NCI-H2227 treated with DMSO at 0.1 percent for 48 hours (cell line): ENCODE results near the gene KCNJ15.

Experiments
- DNase-seq: peaks from one replicate; lab custom pipeline; 2025; lab: John Stamatoyannopoulos, UW

KCNJ15 gene

GRCh38 chr21:38325731-38326420 lies 69.1 kb downstream of the KCNJ15 start:
- no peak for DNase-seq

GRCh38 chr21:38326429-38326828 lies 69.6 kb downstream of the KCNJ15 start:
- no peak for DNase-seq

GRCh38 chr21:38326899-38327298 lies 70.1 kb downstream of the KCNJ15 start:
- no peak for DNase-seq

GRCh38 chr21:38327984-38328383 lies 71.2 kb downstream of the KCNJ15 start:
- no peak for DNase-seq

GRCh38 chr21:38329162-38329561 lies 72.4 kb downstream of the KCNJ15 start:
- no peak for DNase-seq

- DNase-seq = no peak
Measured at GRCh38 chr21:38330666-38331065, 73.9 kb downstream of the KCNJ15 start.

GRCh38 chr21:38333301-38334272 lies 76.8 kb downstream of the KCNJ15 start:
- DNase-seq = no peak

- DNase-seq = no peak
Measured at GRCh38 chr21:38334866-38335265, 78.1 kb downstream of the KCNJ15 start.

- DNase-seq = no peak
Measured at GRCh38 chr21:38337793-38338192, 81.0 kb downstream of the KCNJ15 start.

- no peak for DNase-seq
Measured at GRCh38 chr21:38340131-38340530, 83.3 kb downstream of the KCNJ15 start.

- no peak for DNase-seq
Measured at GRCh38 chr21:38341546-38342012, 84.8 kb downstream of the KCNJ15 start.

- DNase-seq = no peak
Measured at GRCh38 chr21:38342739-38343138, 85.9 kb downstream of the KCNJ15 start.

- no peak for DNase-seq
Measured at GRCh38 chr21:38343691-38344090, 86.9 kb downstream of the KCNJ15 start.

- no peak for DNase-seq
Measured at GRCh38 chr21:38346286-38346685, 89.5 kb downstream of the KCNJ15 start.

- DNase-seq = no peak
Measured at GRCh38 chr21:38349111-38349746, 92.4 kb downstream of the KCNJ15 start.

GRCh38 chr21:38349977-38350376 lies 93.2 kb downstream of the KCNJ15 start:
- DNase-seq = no peak

GRCh38 chr21:38350684-38351083 lies 93.9 kb downstream of the KCNJ15 start:
- DNase-seq = no peak

GRCh38 chr21:38351176-38351959 lies 94.6 kb downstream of the KCNJ15 start:
- DNase-seq = no peak

- DNase-seq = no peak
Measured at GRCh38 chr21:38351961-38352521, 95.2 kb downstream of the KCNJ15 start.

GRCh38 chr21:38352536-38353219 lies 95.9 kb downstream of the KCNJ15 start:
- DNase-seq = no peak

GRCh38 chr21:38354231-38354630 lies 97.4 kb downstream of the KCNJ15 start:
- DNase-seq = no peak
